CD14-positive monocyte (primary cell): ENCODE measurements around the gene JADE1. TPM values are rescaled to one million over a fixed set of nuclear protein-coding genes. Genes with fewer than 3 reads are reported as not detected.

Experiments
- DNase-seq, 3 donors: peaks; one replicate each; pipeline ENCODE4 v3.0.0-alpha.2; 2011 to 2022
- H2AFZ ChIP-seq: 2 replicates; pipeline ENCODE4 v1.6.0; 2012; ENCODE audit warnings: mild to moderate bottlenecking, low read depth, low read length, inconsistent platforms; ENCODE audit not compliant: insufficient read depth, poor library complexity, severe bottlenecking
- H3K27ac ChIP-seq, 2 donors: 1 replicate in 1 of 2; 2 replicates in 1 of 2; pipeline ENCODE4 v1.5.1; 2012 to 2013; ENCODE audit warnings: low read length in 2 of 2, control low read depth in 1 of 2, inconsistent platforms in 1 of 2, low read depth in 1 of 2, mild to moderate bottlenecking in 1 of 2
- H3K27me3 ChIP-seq, 2 donors: one replicate each; pipeline versions ENCODE4 v1.6.0 to v1.6.1; 2011 to 2013; ENCODE audit warnings: low read length in 2 of 2; ENCODE audit not compliant: control insufficient read depth in 2 of 2, insufficient read depth in 2 of 2
- H3K36me3 ChIP-seq, 2 donors: replicated peaks in 1 of 2; 1 replicate in 1 of 2; 2 replicates in 1 of 2; pipeline versions ENCODE4 v1.5.1 to v1.6.1; 2012 to 2013; ENCODE audit warnings: low read length in 2 of 2, control low read depth in 1 of 2, inconsistent platforms in 1 of 2, mild to moderate bottlenecking in 1 of 2; ENCODE audit not compliant: insufficient read depth in 2 of 2, control insufficient read depth in 1 of 2
- H3K4me1 ChIP-seq, 2 donors: 1 replicate in 1 of 2; 2 replicates in 1 of 2; pipeline versions ENCODE4 v1.5.1 to v1.6.1; 2012 to 2013; ENCODE audit warnings: low read length in 2 of 2, control low read depth in 1 of 2, inconsistent platforms in 1 of 2, mild to moderate bottlenecking in 1 of 2, moderate library complexity in 1 of 2; ENCODE audit not compliant: insufficient read depth in 2 of 2, control insufficient read depth in 1 of 2
- H3K4me2 ChIP-seq: replicated peaks from 2 replicates; pipeline ENCODE3; 2012; ENCODE audit warnings: low read length, moderate library complexity, mild to moderate bottlenecking; ENCODE audit not compliant: poor library complexity, severe bottlenecking; ENCODE audit errors: extremely low read depth
- H3K4me3 ChIP-seq, 3 experiments: fragments of 200-600 bp in 1 of 3; sonication (generic) in 1 of 3; replicated peaks in 1 of 3; 1 replicate in 2 of 3; 2 replicates in 1 of 3; pipeline ENCODE4 v1.5.1; 2011 to 2013; ENCODE audit warnings: low read length in 3 of 3, mild to moderate bottlenecking in 3 of 3, control low read depth in 2 of 3, low read depth in 2 of 3, inconsistent platforms in 1 of 3, moderate library complexity in 1 of 3
- H3K79me2 ChIP-seq: 2 replicates; pipeline ENCODE4 v1.6.0; 2012; ENCODE audit warnings: mild to moderate bottlenecking, control low read depth, inconsistent platforms, low read length, moderate library complexity; ENCODE audit not compliant: insufficient read depth
- H3K9ac ChIP-seq: 2 replicates; pipeline ENCODE4 v1.6.0; 2017; ENCODE audit warnings: low read length, mild to moderate bottlenecking; ENCODE audit not compliant: insufficient read depth, poor library complexity, severe bottlenecking
- H3K9me3 ChIP-seq, 2 donors: replicated peaks in 1 of 2; 1 replicate in 1 of 2; 2 replicates in 1 of 2; pipeline versions ENCODE4 v1.5.1 to v1.6.1; 2012 to 2013; ENCODE audit warnings: low read length in 2 of 2, control low read depth in 1 of 2; ENCODE audit not compliant: control insufficient read depth in 1 of 2, insufficient read depth in 1 of 2
- H4K20me1 ChIP-seq: 2 replicates; pipeline ENCODE4 v1.6.0; 2012; ENCODE audit warnings: mild to moderate bottlenecking, low read length, control low read depth, moderate library complexity; ENCODE audit not compliant: insufficient read depth
- H3K27ac Mint-ChIP-seq, 7 donors: one replicate each; pipeline ENCODE4 v1.8.0; 2020; ENCODE audit warnings: mild to moderate bottlenecking in 7 of 7, mixed read lengths in 7 of 7, moderate library complexity in 6 of 7, inconsistent platforms in 2 of 7
- H3K27me3 Mint-ChIP-seq, 3 donors: one replicate each; pipeline ENCODE4 v1.8.0; 2021 to 2022; ENCODE audit warnings: low read depth in 3 of 3, mild to moderate bottlenecking in 3 of 3, mixed read lengths in 3 of 3, moderate library complexity in 3 of 3, inconsistent platforms in 1 of 3
- H3K36me3 Mint-ChIP-seq, 2 donors: one replicate each; pipeline ENCODE4 v1.8.0; 2020; ENCODE audit warnings: mixed read lengths in 2 of 2, inconsistent platforms in 1 of 2, mild to moderate bottlenecking in 1 of 2
- H3K4me1 Mint-ChIP-seq: one replicate; pipeline ENCODE4 v1.8.0; 2020; ENCODE audit warnings: mild to moderate bottlenecking, mixed read lengths
- H3K4me3 Mint-ChIP-seq, 2 donors: one replicate each; pipeline ENCODE4 v1.8.0; 2020; ENCODE audit warnings: mild to moderate bottlenecking in 2 of 2, mixed read lengths in 2 of 2, moderate library complexity in 1 of 2
- H3K9me3 Mint-ChIP-seq, 7 donors: one replicate each; pipeline ENCODE4 v1.8.0; 2020 to 2022; ENCODE audit warnings: mixed read lengths in 7 of 7, mild to moderate bottlenecking in 6 of 7, moderate library complexity in 6 of 7, inconsistent platforms in 2 of 7
- WGBS: methylation state at CpG from one replicate; pipeline ENCODE4 v1.1.5; 2013; ENCODE audit warnings: missing lambda C conversion rate; ENCODE audit not compliant: insufficient coverage; 5-methylcytosine and 5-hydroxymethylcytosine counted together
- intact Hi-C, 2 donors: fragments of 100-400 bp; cut with micrococcal nuclease; formaldehyde crosslinking; loops; one replicate each; pipeline versions ENCODE4 v1.15.0 to v1.15.1; 2023
- polyA plus RNA-seq, 3 donors: library from polyadenylated mRNA; depleted of rRNA in 1 of 3; unstranded in 2 of 3; stranded (reverse) in 1 of 3; fragments of 300-500 nt in 2 of 3; fragments of >200 nt in 1 of 3; fragmentation: Illumina TruSeq in 2 of 3; gene quantifications; 1 replicate in 2 of 3; 2 replicates in 1 of 3; pipeline ENCODE4 v1.2.3, GENCODE V29; 2012 to 2021
- TF ChIP-seq, protein P1 (sequence below): fragments of 200-600 bp; IDR thresholded peaks from one replicate; pipeline ENCODE4 v1.8.0; 2022; ENCODE audit warnings: antibody characterized with exemption, mild to moderate bottlenecking

Gene JADE1
- polyA plus RNA-seq, 3 donors = 7.3 to 12.8 (median 12.3) TPM

DNA sequence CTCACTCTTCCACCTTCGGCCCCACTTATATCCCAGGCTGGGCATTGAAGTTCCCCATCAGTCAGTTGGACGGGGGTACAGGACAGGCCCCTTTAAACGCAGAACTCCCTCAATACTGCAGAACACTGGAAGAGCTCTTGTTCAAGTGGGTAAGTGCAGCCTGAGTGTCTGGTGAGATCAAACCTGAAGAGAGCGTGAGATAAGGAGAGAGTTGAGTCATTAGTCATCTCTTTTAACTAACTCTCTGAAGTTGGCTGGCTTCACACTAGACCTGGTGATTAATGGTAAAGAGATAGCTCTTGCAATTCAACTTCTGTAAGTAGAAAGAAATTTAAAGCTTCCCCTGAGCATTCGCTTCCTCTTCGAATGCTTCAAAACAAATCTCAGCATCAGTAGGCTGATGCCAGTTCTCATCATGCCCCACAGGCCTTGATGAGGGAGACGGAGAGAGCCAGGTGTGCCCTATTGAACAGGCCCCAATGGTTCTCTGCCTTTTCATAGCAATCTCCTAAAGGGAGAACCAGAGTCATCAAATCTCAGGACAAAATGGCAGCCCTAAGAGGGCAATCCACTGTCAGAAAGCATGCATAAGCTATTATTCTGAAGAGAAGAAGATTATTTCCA lies 41.0 kb upstream of the JADE1 start:
- intact Hi-C loops = no loop called here
- Histone ChIP-seq H3K27ac (no peak overlapping the region), H3K4me2 (no peak overlapping the region), H3K9ac (no peak overlapping the region), H3K4me1 (no peaks in the 10 kb centered on the region), H2AFZ (no peak overlapping the region), H3K27me3 (no peaks in the 10 kb centered on the region), H3K79me2 (no peaks in the 10 kb centered on the region), H3K9me3 (no peaks in the 10 kb centered on the region), H3K36me3 (no peaks in the 10 kb centered on the region), H3K4me3 (no peak overlapping the region), H4K20me1 (no peaks in the 10 kb centered on the region)
- Mint-ChIP-seq H3K4me1 (no peaks in the 10 kb centered on the region), H3K27me3 (peaks cover 1 to 2% (median 1%) of the 10 kb centered on the region in 3 donors), H3K4me3 (no peak overlapping the region), H3K27ac (no peak overlapping the region), H3K9me3 (peaks cover 0 to 4% (median 0%) of the 10 kb centered on the region in 7 donors), H3K36me3 (no peaks in the 10 kb centered on the region)
- TF ChIP-seq, protein P1, sequence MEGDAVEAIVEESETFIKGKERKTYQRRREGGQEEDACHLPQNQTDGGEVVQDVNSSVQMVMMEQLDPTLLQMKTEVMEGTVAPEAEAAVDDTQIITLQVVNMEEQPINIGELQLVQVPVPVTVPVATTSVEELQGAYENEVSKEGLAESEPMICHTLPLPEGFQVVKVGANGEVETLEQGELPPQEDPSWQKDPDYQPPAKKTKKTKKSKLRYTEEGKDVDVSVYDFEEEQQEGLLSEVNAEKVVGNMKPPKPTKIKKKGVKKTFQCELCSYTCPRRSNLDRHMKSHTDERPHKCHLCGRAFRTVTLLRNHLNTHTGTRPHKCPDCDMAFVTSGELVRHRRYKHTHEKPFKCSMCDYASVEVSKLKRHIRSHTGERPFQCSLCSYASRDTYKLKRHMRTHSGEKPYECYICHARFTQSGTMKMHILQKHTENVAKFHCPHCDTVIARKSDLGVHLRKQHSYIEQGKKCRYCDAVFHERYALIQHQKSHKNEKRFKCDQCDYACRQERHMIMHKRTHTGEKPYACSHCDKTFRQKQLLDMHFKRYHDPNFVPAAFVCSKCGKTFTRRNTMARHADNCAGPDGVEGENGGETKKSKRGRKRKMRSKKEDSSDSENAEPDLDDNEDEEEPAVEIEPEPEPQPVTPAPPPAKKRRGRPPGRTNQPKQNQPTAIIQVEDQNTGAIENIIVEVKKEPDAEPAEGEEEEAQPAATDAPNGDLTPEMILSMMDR = no peak
- no peak for DNase-seq
- 100% methylated on average over 4 of the region's 7 CpGs for WGBS

DNA sequence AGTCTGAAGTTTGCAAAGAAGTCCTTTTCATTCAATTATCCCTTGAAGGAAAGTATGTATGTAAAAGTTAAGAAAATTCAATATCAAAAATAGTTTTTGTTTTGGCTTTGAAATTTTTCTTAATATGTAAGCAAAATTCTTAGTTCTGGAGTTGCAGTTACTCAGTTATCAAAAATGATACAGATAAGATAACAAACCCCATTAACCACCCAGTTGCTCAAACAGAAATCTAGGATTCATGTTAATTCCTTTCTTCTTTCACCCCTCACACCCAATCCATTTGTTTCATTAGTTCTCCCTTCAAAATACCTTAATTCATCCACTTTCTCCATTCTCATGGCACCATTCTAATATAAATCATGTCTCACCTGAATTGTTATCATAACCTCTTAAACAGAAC lies 40.5 kb upstream of the JADE1 start:
- DNase-seq = no peak
- Histone ChIP-seq H3K27ac (no peak overlapping the region), H3K4me1 (no peaks in the 10 kb centered on the region), H3K4me3 (no peak overlapping the region), H2AFZ (no peak overlapping the region), H3K9ac (no peak overlapping the region), H3K27me3 (no peaks in the 10 kb centered on the region), H3K4me2 (no peak overlapping the region), H4K20me1 (no peaks in the 10 kb centered on the region), H3K36me3 (no peaks in the 10 kb centered on the region), H3K79me2 (no peaks in the 10 kb centered on the region), H3K9me3 (no peaks in the 10 kb centered on the region)
- peaks cover 0 to 4% (median 0%) of the 10 kb centered on the region in 7 donors for H3K9me3 Mint-ChIP-seq
- no peaks in the 10 kb centered on the region for H3K4me1 Mint-ChIP-seq
- no peak overlapping the region for H3K4me3 Mint-ChIP-seq
- no peak overlapping the region for H3K27ac Mint-ChIP-seq
- no peaks in the 10 kb centered on the region for H3K36me3 Mint-ChIP-seq
- TF ChIP-seq, protein P1 = no peak
- H3K27me3 Mint-ChIP-seq = peaks cover 1 to 2% (median 1%) of the 10 kb centered on the region in 3 donors
- intact Hi-C loops = no loop called here
